IMR-90 (cell line): ENCODE results near the gene TENM4.

ENCODE experiments used
- CEBPB ChIP-seq: IDR thresholded peaks from 2 replicates; pipeline ENCODE4 v1.6.1; 2012; ENCODE audit warnings: low read depth, low read length, improper control_type of control experiment
- CHD1 ChIP-seq: IDR thresholded peaks from 2 replicates; pipeline ENCODE4 v1.6.1; 2012; ENCODE audit warnings: low read depth, low read length, improper control_type of control experiment
- MAZ ChIP-seq: IDR thresholded peaks from 2 replicates; pipeline ENCODE4 v1.6.1; 2012; ENCODE audit warnings: low read depth, mild to moderate bottlenecking, low read length, improper control_type of control experiment, moderate library complexity, borderline replicate concordance
- POLR2A ChIP-seq: IDR thresholded peaks from 2 replicates; pipeline ENCODE4 v1.6.1; 2012; ENCODE audit warnings: mild to moderate bottlenecking, low read depth, low read length
- RAD21 ChIP-seq: IDR thresholded peaks from 2 replicates; pipeline ENCODE4 v1.6.1; 2012; ENCODE audit warnings: low read length, improper control_type of control experiment
- RFX5 ChIP-seq: IDR thresholded peaks from 2 replicates; pipeline ENCODE4 v1.8.0; 2012; ENCODE audit warnings: low read depth, mild to moderate bottlenecking, low read length, moderate library complexity
- TF ChIP-seq, protein P1 (sequence below): conservative IDR thresholded peaks from 2 replicates; pipeline ENCODE4 v1.5.1; 2012; ENCODE audit warnings: mild to moderate bottlenecking, low read depth, low read length, improper control_type of control experiment
- TF ChIP-seq, protein P2 (sequence below): fragments of 150-350 bp; IDR thresholded peaks from 2 replicates; pipeline ENCODE4 v1.6.1; 2016; ENCODE audit warnings: low read depth, mild to moderate bottlenecking, low read length, moderate library complexity, borderline replicate concordance

DNA sequence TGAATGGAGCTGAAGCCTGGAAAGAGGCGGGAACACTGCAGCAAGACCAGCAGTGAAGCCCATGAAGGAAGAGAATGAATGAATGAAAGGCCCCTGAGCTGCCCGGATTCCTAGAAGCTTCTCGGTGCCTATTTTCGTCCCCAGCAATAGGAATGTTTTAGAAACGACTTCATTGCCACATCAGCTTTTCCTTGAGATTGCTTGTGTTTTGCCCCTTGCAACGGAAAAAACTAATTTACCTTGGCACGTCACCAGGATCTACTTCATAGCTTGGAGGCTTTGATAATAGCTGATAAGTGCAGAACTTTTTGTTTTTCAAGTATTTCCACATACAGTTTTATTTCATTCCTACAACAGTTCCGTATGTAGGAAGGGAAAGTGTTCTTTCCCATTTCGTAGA lies 617.2 kb downstream of the TENM4 start:
- TF ChIP-seq, protein P1, sequence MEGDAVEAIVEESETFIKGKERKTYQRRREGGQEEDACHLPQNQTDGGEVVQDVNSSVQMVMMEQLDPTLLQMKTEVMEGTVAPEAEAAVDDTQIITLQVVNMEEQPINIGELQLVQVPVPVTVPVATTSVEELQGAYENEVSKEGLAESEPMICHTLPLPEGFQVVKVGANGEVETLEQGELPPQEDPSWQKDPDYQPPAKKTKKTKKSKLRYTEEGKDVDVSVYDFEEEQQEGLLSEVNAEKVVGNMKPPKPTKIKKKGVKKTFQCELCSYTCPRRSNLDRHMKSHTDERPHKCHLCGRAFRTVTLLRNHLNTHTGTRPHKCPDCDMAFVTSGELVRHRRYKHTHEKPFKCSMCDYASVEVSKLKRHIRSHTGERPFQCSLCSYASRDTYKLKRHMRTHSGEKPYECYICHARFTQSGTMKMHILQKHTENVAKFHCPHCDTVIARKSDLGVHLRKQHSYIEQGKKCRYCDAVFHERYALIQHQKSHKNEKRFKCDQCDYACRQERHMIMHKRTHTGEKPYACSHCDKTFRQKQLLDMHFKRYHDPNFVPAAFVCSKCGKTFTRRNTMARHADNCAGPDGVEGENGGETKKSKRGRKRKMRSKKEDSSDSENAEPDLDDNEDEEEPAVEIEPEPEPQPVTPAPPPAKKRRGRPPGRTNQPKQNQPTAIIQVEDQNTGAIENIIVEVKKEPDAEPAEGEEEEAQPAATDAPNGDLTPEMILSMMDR, result no peak
- TF ChIP-seq MAZ (no peak), CEBPB (no peak), CHD1 (no peak), RFX5 (no peak), POLR2A (no peak), RAD21 (no peak)
- TF ChIP-seq, protein P2, sequence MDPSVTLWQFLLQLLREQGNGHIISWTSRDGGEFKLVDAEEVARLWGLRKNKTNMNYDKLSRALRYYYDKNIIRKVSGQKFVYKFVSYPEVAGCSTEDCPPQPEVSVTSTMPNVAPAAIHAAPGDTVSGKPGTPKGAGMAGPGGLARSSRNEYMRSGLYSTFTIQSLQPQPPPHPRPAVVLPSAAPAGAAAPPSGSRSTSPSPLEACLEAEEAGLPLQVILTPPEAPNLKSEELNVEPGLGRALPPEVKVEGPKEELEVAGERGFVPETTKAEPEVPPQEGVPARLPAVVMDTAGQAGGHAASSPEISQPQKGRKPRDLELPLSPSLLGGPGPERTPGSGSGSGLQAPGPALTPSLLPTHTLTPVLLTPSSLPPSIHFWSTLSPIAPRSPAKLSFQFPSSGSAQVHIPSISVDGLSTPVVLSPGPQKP, result no peak
